Lower leg skin (tissue), 4 donors: Measurements from ENCODE around the gene IFNA4. TPM values are rescaled to one million over a fixed set of nuclear protein-coding genes. Genes with fewer than 3 reads are reported as not detected.
"Not testable (repeated sequence)": the region's sequence is repeated elsewhere in the genome, so short reads cannot be mapped to it uniquely, and the experiment has no call there.

Source experiments
- DNase-seq, 2 donors: peaks; one replicate each; pipeline ENCODE4 v3.0.0-alpha.2; 2019; ENCODE audit warnings: low spot score in 2 of 2
- H3K4me3 ChIP-seq: fragments of 200-600 bp; sonication (generic); 2 replicates; pipeline ENCODE4 v1.5.1; 2017; ENCODE audit warnings: mild to moderate bottlenecking, low read depth; ENCODE audit not compliant: poor library complexity, severe bottlenecking
- POLR2A ChIP-seq, 2 donors: fragments of 450-650 bp; IDR thresholded peaks; one replicate each; pipeline ENCODE4 v1.6.1; 2016 to 2017; ENCODE audit warnings: antibody characterized with exemption in 2 of 2, mild to moderate bottlenecking in 1 of 2, moderate library complexity in 1 of 2
- WGBS, 2 donors: methylation state at CpG; one replicate each; pipeline ENCODE4 v1.1.5; 2018; 5-methylcytosine and 5-hydroxymethylcytosine counted together
- intact Hi-C: fragments of 100-400 bp; cut with DNase I; formaldehyde crosslinking; loops from one replicate; pipeline ENCODE4 v1.15.0; 2023; ENCODE audit warnings: low total_unique reads
- total RNA-seq, 4 donors: library from RNA; depleted of rRNA; stranded (reverse); fragments of >200 nt; gene quantifications; one replicate each; pipeline ENCODE4 v1.1.0, GENCODE V29; 2016
- TF ChIP-seq, protein P1 (sequence below), 3 donors: fragments of 450-650 bp; IDR thresholded peaks; one replicate each; pipeline ENCODE4 v1.5.1; 2016; ENCODE audit warnings: antibody characterized with exemption in 3 of 3, mild to moderate bottlenecking in 3 of 3, moderate library complexity in 2 of 3

IFNA4 gene
- total RNA-seq, 4 donors from 2014 or later: not detected

DNA sequence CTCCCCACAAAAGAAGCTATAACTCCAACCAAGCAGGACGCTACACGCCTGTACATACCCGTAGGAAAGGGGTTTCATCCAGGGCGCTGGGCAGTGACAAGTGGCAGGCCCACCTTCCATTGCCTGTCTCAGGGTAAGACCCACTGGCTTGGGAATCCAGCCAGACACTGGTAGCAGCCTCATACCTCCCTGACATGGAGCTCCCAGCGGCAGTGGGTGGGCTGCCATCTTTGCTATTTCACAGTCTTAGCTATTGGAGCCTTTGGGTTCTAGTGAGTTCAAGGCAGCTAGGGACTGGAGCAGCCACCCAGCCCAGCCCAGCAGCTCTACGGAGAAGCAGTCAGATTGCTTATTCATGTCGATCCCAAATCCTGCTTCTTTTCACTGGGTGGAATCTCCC is 22.9 kb upstream of the IFNA4 start:
- no peak for TF ChIP-seq POLR2A (IDR thresholded peaks at IDR 0.05)
- TF ChIP-seq, protein P1, sequence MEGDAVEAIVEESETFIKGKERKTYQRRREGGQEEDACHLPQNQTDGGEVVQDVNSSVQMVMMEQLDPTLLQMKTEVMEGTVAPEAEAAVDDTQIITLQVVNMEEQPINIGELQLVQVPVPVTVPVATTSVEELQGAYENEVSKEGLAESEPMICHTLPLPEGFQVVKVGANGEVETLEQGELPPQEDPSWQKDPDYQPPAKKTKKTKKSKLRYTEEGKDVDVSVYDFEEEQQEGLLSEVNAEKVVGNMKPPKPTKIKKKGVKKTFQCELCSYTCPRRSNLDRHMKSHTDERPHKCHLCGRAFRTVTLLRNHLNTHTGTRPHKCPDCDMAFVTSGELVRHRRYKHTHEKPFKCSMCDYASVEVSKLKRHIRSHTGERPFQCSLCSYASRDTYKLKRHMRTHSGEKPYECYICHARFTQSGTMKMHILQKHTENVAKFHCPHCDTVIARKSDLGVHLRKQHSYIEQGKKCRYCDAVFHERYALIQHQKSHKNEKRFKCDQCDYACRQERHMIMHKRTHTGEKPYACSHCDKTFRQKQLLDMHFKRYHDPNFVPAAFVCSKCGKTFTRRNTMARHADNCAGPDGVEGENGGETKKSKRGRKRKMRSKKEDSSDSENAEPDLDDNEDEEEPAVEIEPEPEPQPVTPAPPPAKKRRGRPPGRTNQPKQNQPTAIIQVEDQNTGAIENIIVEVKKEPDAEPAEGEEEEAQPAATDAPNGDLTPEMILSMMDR (IDR thresholded peaks at IDR 0.05): no peak
- intact Hi-C loops: no loop called here
- 83 to 91% methylated on average over 3 to 7 of the region's 7 CpGs for WGBS, 2 donors
- H3K4me3 ChIP-seq: no peak overlapping the region
- DNase-seq: no peak

DNA sequence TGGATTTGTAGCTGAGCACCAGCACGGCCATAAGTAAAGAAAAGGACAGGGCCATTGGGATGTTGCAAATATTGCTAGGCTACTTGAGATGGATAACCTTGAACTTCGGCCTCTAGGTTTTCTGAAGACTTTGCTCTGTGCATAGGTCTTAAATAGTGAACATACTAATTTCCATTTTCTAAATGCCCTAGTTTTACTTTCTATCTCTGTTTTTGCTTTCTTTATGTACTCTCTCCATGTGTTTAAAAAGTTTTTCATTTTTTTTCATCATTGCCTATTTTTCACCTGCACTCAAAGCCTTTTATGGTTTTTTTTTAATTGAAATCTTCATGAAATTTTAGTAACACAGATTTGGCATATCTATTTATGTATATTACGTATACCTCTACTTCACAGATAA is 19.7 kb upstream of the IFNA4 start, which contains the start of gene IFNA10:
IFNA10 (minus strand) TSS at position 101 of the 400 bp plus-strand sequence; CDS start at position 55, 46 bp downstream.
- DNase-seq, H3K4me3 ChIP-seq, intact Hi-C loops: not testable (repeated sequence)
- 86 to 96% methylated on average over 3 of the region's 3 CpGs for WGBS, 2 donors

DNA sequence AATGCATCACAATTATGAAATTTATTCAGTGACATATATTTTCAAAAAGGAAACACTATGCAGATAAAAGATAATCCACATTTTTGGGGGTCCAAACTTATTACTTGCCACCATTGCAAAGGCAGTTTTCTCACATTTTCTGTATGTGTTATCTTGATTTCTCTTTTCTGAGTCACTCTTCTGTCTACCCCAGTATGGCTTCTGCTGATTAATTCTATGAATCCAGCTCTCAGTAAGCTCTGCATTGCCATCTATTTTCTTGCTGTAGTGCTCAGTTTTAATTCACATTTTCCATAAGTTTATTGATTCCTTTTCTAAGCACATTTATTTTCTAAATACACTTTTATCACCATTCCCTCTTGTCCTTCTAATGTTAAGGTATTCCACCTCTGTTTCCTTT is 17.8 kb upstream of the IFNA4 start:
- intact Hi-C loops: no loop called here
- TF ChIP-seq, protein P1 (IDR thresholded peaks at IDR 0.05): no peak
- no peak for TF ChIP-seq POLR2A (IDR thresholded peaks at IDR 0.05)
- no peak overlapping the region for H3K4me3 ChIP-seq
- DNase-seq: no peak

DNA sequence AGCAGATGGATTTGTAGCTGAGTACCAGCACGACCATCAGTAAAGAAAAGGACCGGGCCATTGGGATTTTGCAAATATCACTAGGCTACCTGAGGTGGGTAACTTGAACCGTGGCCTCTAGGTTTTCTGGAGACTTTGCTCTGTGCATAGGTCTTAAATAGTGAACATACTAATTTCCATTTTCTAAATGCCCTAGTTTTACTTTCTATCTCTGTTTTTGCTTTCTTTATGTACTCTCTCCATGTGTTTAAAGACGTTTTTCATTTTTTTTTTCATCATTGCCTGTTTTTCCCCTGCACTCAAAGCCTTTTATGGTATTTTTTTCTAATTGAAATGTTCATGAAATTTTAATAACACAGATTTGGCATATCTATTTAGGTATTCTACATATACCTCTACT is 14.7 kb upstream of the IFNA4 start, which contains the start of gene IFNA7:
IFNA7 (minus strand) TSS at position 101 of the 400 bp plus-strand sequence; CDS start at position 61, 40 bp downstream.
- H3K4me3 ChIP-seq, DNase-seq, intact Hi-C loops: not testable (repeated sequence)
- 62 to 69% methylated on average over 4 of the region's 4 CpGs for WGBS, 2 donors

DNA sequence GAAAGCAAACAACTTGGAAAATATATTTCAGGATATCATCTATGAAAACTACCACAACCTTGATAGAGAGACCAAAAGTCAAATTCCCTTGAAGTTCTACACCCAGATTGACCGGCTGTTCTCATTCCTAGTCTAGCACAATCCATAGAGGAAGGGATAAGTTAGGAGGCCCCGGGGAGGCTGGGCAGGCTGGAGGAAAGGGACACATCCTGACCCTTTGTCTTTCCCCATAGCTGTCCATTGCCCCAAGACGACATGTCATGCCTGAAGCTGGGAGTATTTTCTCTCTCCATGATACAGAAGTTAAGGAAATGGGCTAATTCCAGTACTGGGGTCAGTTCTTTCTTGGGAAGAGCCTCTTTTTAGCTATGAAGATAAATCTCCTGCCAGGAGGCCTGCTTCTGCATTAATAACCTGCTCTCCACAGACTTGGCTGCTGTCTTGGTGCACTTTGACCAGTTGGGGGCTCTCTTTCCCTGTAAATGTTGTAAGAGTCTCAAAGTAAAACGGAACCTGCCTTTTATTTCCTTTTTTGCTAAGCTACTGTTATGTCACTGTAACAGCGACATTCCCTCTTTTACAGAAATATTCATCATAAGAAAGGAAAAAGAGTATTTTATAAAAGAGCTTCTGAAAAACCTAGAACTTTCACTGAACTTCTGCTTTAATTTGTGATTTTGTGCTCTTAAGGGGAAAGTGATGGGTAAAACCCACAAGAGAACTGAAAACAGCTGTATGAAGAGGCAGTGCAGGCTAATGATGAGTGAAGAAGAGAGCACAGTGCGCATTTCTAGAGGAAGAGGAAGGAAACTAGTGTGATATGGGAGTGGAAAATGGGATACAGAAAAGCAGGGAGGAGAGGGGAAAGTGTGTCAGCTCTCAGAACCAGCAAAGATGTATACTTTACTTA is 7.7 kb upstream of the IFNA4 start:
- DNase-seq, intact Hi-C loops, H3K4me3 ChIP-seq: not testable (repeated sequence)
- WGBS, 2 donors: 36 to 51% methylated on average over 6 of the region's 6 CpGs

DNA sequence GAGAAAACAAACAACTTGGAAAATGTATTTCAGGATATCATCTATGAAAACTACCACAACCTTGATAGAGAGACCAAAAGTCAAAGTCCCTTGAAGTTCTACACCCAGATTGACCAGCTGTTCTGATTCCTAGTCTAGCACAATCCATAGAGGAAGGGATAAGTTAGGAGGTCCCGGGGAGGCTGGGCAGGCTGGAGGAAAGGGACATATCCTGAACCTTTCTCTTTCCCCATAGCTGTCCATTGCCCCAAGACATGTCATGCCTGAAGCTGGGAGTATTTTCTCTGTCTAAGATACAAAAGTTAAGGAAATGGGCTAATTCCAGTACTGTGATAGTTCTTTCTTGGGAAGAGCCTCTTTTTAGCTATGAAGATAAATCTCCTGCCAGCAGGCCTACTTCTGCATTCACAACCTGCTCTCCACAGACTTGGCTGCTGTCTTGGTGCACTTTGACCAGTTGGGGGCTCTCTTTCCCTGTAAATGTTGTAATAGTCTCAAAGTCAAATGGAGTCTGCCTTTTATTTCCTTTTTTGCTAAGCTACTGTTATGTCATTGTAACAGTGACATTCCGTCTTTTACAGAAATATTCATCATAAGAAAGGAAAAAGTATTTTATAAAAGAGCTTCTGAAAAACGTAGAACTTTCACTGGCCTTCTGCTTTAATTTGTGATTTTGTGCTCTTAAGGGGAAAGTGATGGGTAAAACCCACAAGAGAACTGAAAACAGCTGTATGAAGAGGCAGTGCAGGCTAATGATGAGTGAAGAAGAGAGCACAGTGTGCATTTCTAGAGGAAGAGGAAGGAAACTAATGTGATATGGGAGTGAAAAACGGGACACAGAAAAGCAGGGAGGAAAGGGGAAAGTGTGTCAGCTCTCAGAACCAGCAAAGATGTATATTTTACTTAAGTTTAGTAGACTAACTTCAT is 4.3 kb downstream of the IFNA4 start:
- DNase-seq: peak in 1 of 2 donors; percentile 68
- H3K4me3 ChIP-seq, intact Hi-C loops: not testable (repeated sequence)
- 37 to 43% methylated on average over 4 of the region's 4 CpGs for WGBS, 2 donors

DNA sequence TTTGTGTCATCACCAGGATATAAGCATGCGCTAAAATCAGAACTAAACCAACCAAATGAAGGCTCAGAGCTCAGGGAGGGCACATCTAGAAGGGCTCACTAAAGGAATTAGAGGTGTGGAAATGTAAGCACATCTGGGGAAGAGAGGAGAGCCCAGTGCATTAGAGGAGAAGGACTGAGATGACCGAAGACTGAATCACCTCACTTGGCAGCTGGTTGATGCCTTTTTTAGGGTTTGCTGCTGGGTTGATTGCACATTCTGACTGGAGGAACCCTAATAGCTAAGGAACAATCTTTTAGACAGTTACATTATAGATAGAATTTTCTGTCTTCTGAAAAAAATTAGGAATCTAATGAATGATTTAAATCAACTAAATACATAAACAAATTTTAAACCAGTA is 12.7 kb downstream of the IFNA4 start:
- no peak for DNase-seq
- 75 to 81% methylated on average over 2 of the region's 2 CpGs for WGBS, 2 donors
- TF ChIP-seq, protein P1 (IDR thresholded peaks at IDR 0.05): no peak
- no peak for TF ChIP-seq POLR2A (IDR thresholded peaks at IDR 0.05)
- intact Hi-C loops: no loop called here
- H3K4me3 ChIP-seq: no peak overlapping the region
